HG03095 (cell line): Measurements from ENCODE around the gene LMX1B.

Source experiments
- ATAC-seq: cut with Tn5 transposase; IDR thresholded peaks from one replicate; pipeline ENCODE4 v1.9.1; 2021; ENCODE audit warnings: moderate library complexity; ENCODE audit not compliant: unreplicated experiment

The LMX1B gene

GRCh38 chr9:126630458-126631237 is 16.9 kb downstream of the LMX1B start:
- ATAC-seq: no peak

- ATAC-seq: no peak
Measured at GRCh38 chr9:126631254-126631653, 17.5 kb downstream of the LMX1B start.

GRCh38 chr9:126633881-126634558 is 20.3 kb downstream of the LMX1B start:
- no peak for ATAC-seq

GRCh38 chr9:126635061-126635460 is 21.3 kb downstream of the LMX1B start:
- ATAC-seq: no peak

- no peak for ATAC-seq
Measured at GRCh38 chr9:126635661-126636439, 22.1 kb downstream of the LMX1B start.

- no peak for ATAC-seq
Measured at GRCh38 chr9:126636983-126637798, 23.5 kb downstream of the LMX1B start.

- no peak for ATAC-seq
Measured at GRCh38 chr9:126638571-126639132, 24.9 kb downstream of the LMX1B start.

- ATAC-seq: no peak
Measured at GRCh38 chr9:126639318-126640000, 25.7 kb downstream of the LMX1B start.

GRCh38 chr9:126641118-126641851 is 27.6 kb downstream of the LMX1B start:
- ATAC-seq: no peak

GRCh38 chr9:126642010-126642744 is 28.4 kb downstream of the LMX1B start:
- ATAC-seq: no peak

- ATAC-seq: no peak
Measured at GRCh38 chr9:126642839-126643238, 29.1 kb downstream of the LMX1B start.

GRCh38 chr9:126643945-126644527 is 30.3 kb downstream of the LMX1B start:
- no peak for ATAC-seq

GRCh38 chr9:126646162-126646561 is 32.4 kb downstream of the LMX1B start:
- ATAC-seq: no peak

- ATAC-seq: no peak
Measured at GRCh38 chr9:126647585-126648411, 34.1 kb downstream of the LMX1B start.

GRCh38 chr9:126649477-126649876 is 35.7 kb downstream of the LMX1B start:
- no peak for ATAC-seq

GRCh38 chr9:126650404-126651341 is 36.9 kb downstream of the LMX1B start:
- no peak for ATAC-seq
